HCEC 1CT (cell line): ENCODE results near the gene HAAO.
"Not testable (repeated sequence)": the region's sequence is repeated elsewhere in the genome, so short reads cannot be mapped to it uniquely, and the experiment has no call there.

Experiments used
- DNase-seq: peaks from one replicate; pipeline ENCODE4 v3.0.0-alpha.2; 2017

The HAAO gene

DNA sequence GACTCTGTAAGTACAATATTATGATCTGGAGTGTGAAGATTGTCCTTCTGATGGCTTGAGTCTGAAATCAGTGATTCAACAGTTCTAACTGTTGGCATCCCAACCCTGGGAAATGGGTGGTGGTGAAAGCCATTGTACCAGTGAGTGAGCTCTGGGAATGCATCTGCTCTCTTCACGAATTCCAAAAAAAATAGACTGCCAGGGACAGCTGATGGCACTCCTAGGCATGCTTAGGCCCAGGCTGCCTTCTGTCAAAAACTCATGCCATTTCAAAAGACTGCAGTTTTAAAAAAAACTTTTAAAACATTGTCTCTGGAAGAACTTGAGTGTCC lies 48.8 kb downstream of the HAAO start:
- DNase-seq, result no peak

GRCh38 chr2:42742740-42743658 lies 49.4 kb downstream of the HAAO start:
- DNase-seq, result no peak

GRCh38 chr2:42741140-42741539 lies 51.2 kb downstream of the HAAO start:
- DNase-seq, result no peak

DNA sequence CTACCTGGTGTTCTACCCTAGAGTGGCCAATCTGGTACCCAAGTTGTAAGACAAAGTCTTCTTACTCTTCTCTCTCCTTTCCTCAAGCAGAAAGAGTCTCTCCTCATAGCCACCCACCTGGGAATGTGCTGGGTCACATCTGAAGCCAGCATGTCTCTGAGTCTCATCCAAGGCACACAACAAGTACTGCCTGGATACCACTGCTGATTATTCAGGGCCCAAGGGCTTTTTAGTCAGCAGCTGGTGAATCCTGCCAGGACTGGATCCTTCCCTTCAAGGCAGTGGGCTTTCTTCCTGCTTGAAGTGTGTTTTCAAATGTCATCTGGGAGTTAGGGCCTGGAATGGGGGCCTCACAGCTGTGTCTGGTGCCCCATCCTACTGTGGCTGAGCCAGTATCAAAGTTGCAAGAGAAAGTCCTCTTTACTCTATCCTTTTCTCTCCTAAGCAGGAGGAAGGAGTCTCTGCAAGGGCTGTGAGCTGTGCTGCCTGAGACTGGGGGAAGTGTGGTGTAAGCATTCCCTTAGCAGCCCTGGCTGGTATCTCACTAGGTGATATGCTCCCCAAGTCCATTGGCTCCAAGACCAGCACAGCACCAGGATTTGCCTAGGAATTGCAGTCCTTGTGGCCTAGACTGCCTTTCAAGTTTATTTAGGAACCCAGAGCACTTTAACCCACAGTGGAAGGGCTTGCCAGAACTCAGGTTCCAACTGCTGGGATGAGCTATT lies 55.6 kb downstream of the HAAO start:
- DNase-seq, result no peak

GRCh38 chr2:42733852-42734251 lies 58.5 kb downstream of the HAAO start:
- no peak for DNase-seq

GRCh38 chr2:42731316-42731715 lies 61.1 kb downstream of the HAAO start:
- DNase-seq, result not testable (repeated sequence)

DNA sequence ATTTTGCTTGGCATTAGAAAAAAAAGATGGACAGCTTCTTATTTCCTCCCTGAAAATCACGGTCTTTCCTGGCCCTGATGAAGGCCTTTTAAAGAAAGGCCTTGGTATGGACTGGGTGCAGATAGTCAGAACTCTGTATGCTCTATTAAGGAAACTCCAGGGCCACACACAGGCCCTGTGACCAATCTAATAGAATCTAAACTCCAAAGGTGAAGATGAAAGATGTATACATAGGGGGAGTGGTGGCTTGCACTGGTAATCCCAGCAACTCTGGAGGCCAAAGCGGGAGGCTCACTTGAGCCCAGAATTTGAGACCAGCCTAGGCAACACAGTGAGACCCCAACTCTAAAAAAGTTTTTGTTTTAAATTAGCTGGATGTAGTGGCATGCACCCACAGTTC lies 65.7 kb downstream of the HAAO start:
- no peak for DNase-seq

- no peak for DNase-seq
These were observed 66.7 kb downstream of the HAAO start for GRCh38 chr2:42725657-42726056.

- no peak for DNase-seq
These were observed 67.5 kb downstream of the HAAO start for GRCh38 chr2:42724886-42725285.

DNA sequence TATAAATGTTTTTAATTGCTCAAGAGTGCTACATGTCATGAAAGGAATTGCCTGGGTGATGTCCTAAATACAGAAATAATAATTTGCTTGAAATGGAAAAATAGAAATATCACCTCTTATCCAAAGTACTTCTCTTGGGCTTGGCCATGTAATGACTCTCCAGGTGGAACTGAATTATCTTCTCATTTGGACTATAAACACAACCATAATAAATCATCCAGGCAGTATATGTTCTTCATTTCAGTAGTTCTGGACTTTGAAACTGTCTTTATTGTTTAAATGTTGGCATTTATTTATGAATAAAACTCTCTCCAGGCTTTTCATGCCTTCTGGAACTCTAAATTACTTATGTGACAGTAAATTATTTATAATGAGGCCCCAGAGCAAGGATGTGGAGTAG lies 68.9 kb downstream of the HAAO start:
- DNase-seq, result no peak

- peak; percentile 58 for DNase-seq
These were observed 69.8 kb downstream of the HAAO start for GRCh38 chr2:42722320-42723190.

DNA sequence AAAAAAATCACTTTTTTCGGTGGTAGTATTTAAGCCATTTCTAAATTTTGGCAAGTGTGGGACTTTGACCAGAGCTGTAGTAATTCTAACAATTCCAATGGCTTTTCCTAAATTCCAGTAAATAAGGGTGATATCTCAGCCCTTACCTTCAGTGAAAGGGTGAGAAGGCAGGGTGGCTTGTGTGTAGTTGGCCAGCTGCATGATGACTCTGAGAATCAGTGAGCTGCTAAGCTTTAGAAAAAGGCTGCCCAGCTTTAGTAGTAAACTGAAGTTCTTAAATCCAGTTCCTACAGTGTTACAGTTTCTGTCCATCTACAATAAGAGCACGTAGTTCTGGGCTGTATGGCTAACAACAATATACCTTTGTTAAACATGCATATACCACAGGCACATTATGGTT lies 70.5 kb downstream of the HAAO start:
- DNase-seq, result no peak
